Neural cell (in vitro differentiated cells): ENCODE results near the gene ANAPC15. TPM values are rescaled to one million over a fixed set of nuclear protein-coding genes. Genes with fewer than 3 reads are reported as not detected.

Experiments used
- H2AFZ ChIP-seq: fragments of 200-600, 300-800 bp; sonication (generic), shearing (Covaris generic); 2 replicates; pipeline ENCODE4 v1.6.0; 2014; ENCODE audit warnings: low read depth, mild to moderate bottlenecking, antibody characterized with exemption, low read length, moderate library complexity
- H3F3A ChIP-seq: fragments of 200-600 bp; shearing (Covaris generic); 2 replicates; pipeline ENCODE4 v1.6.1; 2016; ENCODE audit warnings: mild to moderate bottlenecking, moderate library complexity, mixed read lengths, antibody characterized with exemption, low read length; ENCODE audit not compliant: insufficient read depth, poor library complexity, severe bottlenecking
- H3K27ac ChIP-seq: fragments of 200-600, 300-800 bp; sonication (generic), shearing (Covaris generic); 2 replicates; pipeline ENCODE4 v1.5.1; 2014; ENCODE audit warnings: mild to moderate bottlenecking, low read length, moderate library complexity
- H3K27me3 ChIP-seq: fragments of 300-800, 200-600 bp; sonication (generic), shearing (Covaris generic); 2 replicates; pipeline ENCODE4 v1.6.0; 2014; ENCODE audit warnings: mild to moderate bottlenecking, low read depth, low read length, moderate library complexity; ENCODE audit not compliant: insufficient read depth
- H3K36me3 ChIP-seq: fragments of 300-800, 200-600 bp; sonication (generic), shearing (Covaris generic); 2 replicates; pipeline ENCODE4 v1.5.1; 2014; ENCODE audit warnings: mild to moderate bottlenecking, antibody characterized with exemption, low read length, moderate library complexity; ENCODE audit not compliant: insufficient read depth
- H3K4me2 ChIP-seq: fragments of 300-800, 200-600 bp; sonication (generic), shearing (Covaris generic); 2 replicates; pipeline ENCODE4 v1.6.0; 2014; ENCODE audit warnings: mild to moderate bottlenecking, low read length
- H3K4me3 ChIP-seq: fragments of 300-800, 200-600 bp; sonication (generic), shearing (Covaris generic); 2 replicates; pipeline ENCODE4 v1.5.1; 2014; ENCODE audit warnings: mild to moderate bottlenecking, low read length, moderate library complexity
- H3K79me2 ChIP-seq: fragments of 200-600 bp; shearing (Covaris generic); replicated peaks from 2 replicates; pipeline ENCODE4 v1.6.0; 2014; ENCODE audit warnings: mild to moderate bottlenecking, low read length, moderate library complexity; ENCODE audit not compliant: insufficient read depth
- H3K9ac ChIP-seq: fragments of 300-800, 200-600 bp; sonication (generic), shearing (Covaris generic); 2 replicates; pipeline ENCODE4 v1.6.1; 2016; ENCODE audit warnings: mild to moderate bottlenecking, low read length, mixed read lengths
- H3K9me2 ChIP-seq: fragments of 200-600 bp; shearing (Covaris generic); 2 replicates; pipeline ENCODE4 v1.6.1; 2016; ENCODE audit warnings: mild to moderate bottlenecking, low read length, mixed read lengths; ENCODE audit not compliant: insufficient read depth
- H3K9me3 ChIP-seq: fragments of 200-600, 300-800 bp; sonication (generic), shearing (Covaris generic); 2 replicates; pipeline ENCODE4 v1.6.1; 2016; ENCODE audit warnings: mild to moderate bottlenecking, mixed run types, low read length, moderate library complexity, mixed read lengths
- H4K20me1 ChIP-seq: fragments of 200-600 bp; shearing (Covaris generic); 2 replicates; pipeline ENCODE4 v1.6.1; 2016; ENCODE audit warnings: mild to moderate bottlenecking, mixed run types; ENCODE audit not compliant: insufficient read depth
- EP300 ChIP-seq: fragments of 450-650 bp; conservative IDR thresholded peaks from 2 replicates; pipeline ENCODE4 v1.6.1; 2014; ENCODE audit warnings: antibody characterized with exemption, mild to moderate bottlenecking, moderate library complexity; ENCODE audit not compliant: poor library complexity, severe bottlenecking
- EZH2 ChIP-seq: fragments of 200-600, 300-800 bp; shearing (Covaris generic), sonication (generic); IDR thresholded peaks from 2 replicates; pipeline ENCODE4 v1.6.1; 2014; ENCODE audit warnings: antibody characterized with exemption, low read length, borderline replicate concordance, mild to moderate bottlenecking; ENCODE audit not compliant: insufficient read depth, poor library complexity, severe bottlenecking
- MXI1 ChIP-seq: fragments of 450-650 bp; conservative IDR thresholded peaks from 2 replicates; pipeline ENCODE4 v1.6.1; 2014; ENCODE audit warnings: antibody characterized with exemption, mild to moderate bottlenecking; ENCODE audit not compliant: poor library complexity, severe bottlenecking
- POLR2AphosphoS5 ChIP-seq: IDR thresholded peaks from 2 replicates; pipeline ENCODE4 v1.6.1; 2012
- REST ChIP-seq: IDR thresholded peaks from 2 replicates; pipeline ENCODE4 v1.6.1; 2012; ENCODE audit warnings: borderline replicate concordance
- SMC3 ChIP-seq: fragments of 450-650 bp; conservative IDR thresholded peaks from 2 replicates; pipeline ENCODE4 v1.6.1; 2014; ENCODE audit warnings: antibody characterized with exemption, mild to moderate bottlenecking, moderate library complexity; ENCODE audit not compliant: poor library complexity
- TAF1 ChIP-seq: IDR thresholded peaks from 2 replicates; pipeline ENCODE4 v1.6.1; 2012; ENCODE audit warnings: low read depth
- polyA plus RNA-seq: library from polyadenylated mRNA; depleted of rRNA; stranded (reverse); fragments of >200 nt; gene quantifications from 2 replicates; pipeline ENCODE4 v1.2.3, GENCODE V29; 2014
- TF ChIP-seq, protein P1 (sequence below): fragments of 450-650 bp; IDR thresholded peaks from 2 replicates; pipeline ENCODE4 v1.5.1; 2014; ENCODE audit warnings: antibody characterized with exemption, mild to moderate bottlenecking, moderate library complexity; ENCODE audit not compliant: poor library complexity, severe bottlenecking

Gene ANAPC15
- polyA plus RNA-seq, 1 donor from 2014 or later: 64.6 TPM

DNA sequence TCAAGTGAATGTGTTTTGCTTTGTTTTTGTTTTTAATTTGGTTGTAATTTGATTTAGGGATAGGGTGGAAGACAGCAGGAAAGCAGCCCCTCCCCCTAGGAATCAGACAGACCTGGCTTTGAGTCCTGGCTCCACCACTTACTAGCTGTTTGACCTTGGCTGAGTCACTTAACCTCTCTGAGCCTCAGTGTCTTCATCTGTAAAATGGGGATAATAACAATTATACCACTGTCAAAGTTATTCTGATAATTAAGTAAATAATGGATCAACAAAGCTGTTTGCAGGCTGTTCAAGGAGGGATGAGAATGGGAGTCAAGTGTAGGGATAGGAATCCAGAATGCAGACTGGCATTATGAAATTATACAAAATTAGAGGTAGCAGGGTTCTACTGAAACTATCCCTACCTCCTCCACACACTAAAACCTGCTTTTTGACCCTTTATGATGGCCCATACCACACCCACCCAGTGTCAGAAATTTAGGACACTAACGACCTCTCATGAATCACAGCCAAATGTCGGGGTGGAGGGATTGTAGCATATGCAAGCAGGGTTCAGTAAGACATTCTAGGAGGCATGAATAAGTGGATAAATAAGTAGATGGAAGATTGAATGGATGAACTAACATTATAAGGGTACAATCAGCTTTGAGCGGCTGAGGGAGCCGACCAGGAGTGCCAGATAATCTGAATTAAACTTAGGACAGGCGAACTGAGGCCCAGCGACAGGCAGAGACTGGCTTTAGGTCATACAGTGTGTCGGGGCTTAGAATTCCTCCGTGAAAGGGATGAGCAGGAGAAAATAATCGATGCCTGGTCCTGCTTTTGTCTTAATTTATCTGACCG lies 974 bp downstream of the ANAPC15 start:
- Histone ChIP-seq H3F3A (no peaks in the 10 kb centered on the region), H3K27me3 (no peaks in the 10 kb centered on the region), H3K9me2 (no peaks in the 10 kb centered on the region), H3K4me3 (peak overlapping the region; percentile 73), H3K27ac (peak overlapping the region; percentile 99), H3K4me2 (peak overlapping the region; percentile 96), H4K20me1 (no peaks in the 10 kb centered on the region), H3K79me2 (no peaks in the 10 kb centered on the region), H3K36me3 (no peaks in the 10 kb centered on the region), H3K9me3 (no peaks in the 10 kb centered on the region), H2AFZ (peak overlapping the region; percentile 69), H3K9ac (peak overlapping the region; percentile 97)
- TF ChIP-seq MXI1: no peak
- no peak for TF ChIP-seq EZH2
- TF ChIP-seq POLR2AphosphoS5: no peak
- TF ChIP-seq REST: no peak
- no peak for TF ChIP-seq SMC3

- Histone ChIP-seq H3K4me3 (no peak within 1 kb of the TSS), H3K4me2 (no peak within 1 kb of the TSS), H3K27ac (no peak within 1 kb of the TSS), H3K9ac (no peak within 1 kb of the TSS), H3K36me3 (no peaks in the 10 kb centered on the region), H3K9me3 (no peaks in the 10 kb centered on the region), H3K9me2 (no peaks in the 10 kb centered on the region), H4K20me1 (no peaks in the 10 kb centered on the region), H3F3A (no peaks in the 10 kb centered on the region), H3K27me3 (no peaks in the 10 kb centered on the region), H2AFZ (no peak within 1 kb of the TSS), H3K79me2 (peaks cover 20% of the 10 kb centered on the region)
- TF ChIP-seq EP300: no peak
Observed at GRCh38 chr11:72105888-72106287, 6.6 kb downstream of the ANAPC15 start, which contains the start of gene TOMT. Gene TOMT (plus strand): TSS chr11:72105924. CDS start chr11:72105952, 28 bp downstream.

DNA sequence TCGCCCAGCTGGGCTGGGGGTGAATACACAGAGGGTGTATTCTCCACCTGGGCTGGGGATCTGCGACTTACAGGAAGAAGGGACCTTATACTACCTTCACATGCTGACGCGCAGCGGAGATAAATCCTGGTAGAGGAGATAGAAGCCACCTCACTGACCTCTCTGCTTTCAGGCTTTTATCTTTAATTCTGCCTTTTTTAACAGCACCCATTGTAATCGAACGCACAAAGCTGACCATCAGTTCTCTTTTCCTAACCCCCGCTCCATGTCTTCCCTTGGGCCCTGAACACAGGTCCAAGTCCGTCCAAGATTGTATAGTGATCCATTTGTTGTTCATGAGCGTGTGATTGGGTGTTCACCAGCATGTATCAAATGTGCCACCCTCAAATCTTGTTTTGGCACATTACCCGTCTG lies 8.7 kb downstream of the ANAPC15 start:
- Histone ChIP-seq H3K4me2 (peak overlapping the region; percentile 42), H3K9ac (peak overlapping the region; percentile 69), H4K20me1 (no peaks in the 10 kb centered on the region), H3K36me3 (no peaks in the 10 kb centered on the region), H3F3A (no peaks in the 10 kb centered on the region), H3K9me3 (no peaks in the 10 kb centered on the region), H3K9me2 (no peaks in the 10 kb centered on the region), H3K79me2 (peaks cover 20% of the 10 kb centered on the region), H2AFZ (peak overlapping the region; percentile 95), H3K4me3 (peak overlapping the region; percentile 73), H3K27ac (peak overlapping the region; percentile 90), H3K27me3 (no peaks in the 10 kb centered on the region)
- TF ChIP-seq MXI1: no peak
- no peak for TF ChIP-seq SMC3
- no peak for TF ChIP-seq TAF1
- no peak for TF ChIP-seq EZH2
- TF ChIP-seq, protein P1, sequence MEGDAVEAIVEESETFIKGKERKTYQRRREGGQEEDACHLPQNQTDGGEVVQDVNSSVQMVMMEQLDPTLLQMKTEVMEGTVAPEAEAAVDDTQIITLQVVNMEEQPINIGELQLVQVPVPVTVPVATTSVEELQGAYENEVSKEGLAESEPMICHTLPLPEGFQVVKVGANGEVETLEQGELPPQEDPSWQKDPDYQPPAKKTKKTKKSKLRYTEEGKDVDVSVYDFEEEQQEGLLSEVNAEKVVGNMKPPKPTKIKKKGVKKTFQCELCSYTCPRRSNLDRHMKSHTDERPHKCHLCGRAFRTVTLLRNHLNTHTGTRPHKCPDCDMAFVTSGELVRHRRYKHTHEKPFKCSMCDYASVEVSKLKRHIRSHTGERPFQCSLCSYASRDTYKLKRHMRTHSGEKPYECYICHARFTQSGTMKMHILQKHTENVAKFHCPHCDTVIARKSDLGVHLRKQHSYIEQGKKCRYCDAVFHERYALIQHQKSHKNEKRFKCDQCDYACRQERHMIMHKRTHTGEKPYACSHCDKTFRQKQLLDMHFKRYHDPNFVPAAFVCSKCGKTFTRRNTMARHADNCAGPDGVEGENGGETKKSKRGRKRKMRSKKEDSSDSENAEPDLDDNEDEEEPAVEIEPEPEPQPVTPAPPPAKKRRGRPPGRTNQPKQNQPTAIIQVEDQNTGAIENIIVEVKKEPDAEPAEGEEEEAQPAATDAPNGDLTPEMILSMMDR: peak; percentile 39
- no peak for TF ChIP-seq POLR2AphosphoS5
